Gastroesophageal sphincter (tissue), 4 donors: ENCODE results near the gene EIF5A. TPM values are rescaled to one million over a fixed set of nuclear protein-coding genes. Genes with fewer than 3 reads are reported as not detected.
A peak's percentile ranks its signal among the peaks of the same experiment; 100 is the strongest.

Experiments
- ATAC-seq: fragments of 150-250 bp; one replicate; pipeline ENCODE4 v1.9.1; 2016; ENCODE audit warnings: mild to moderate bottlenecking, moderate library complexity
- H3K27ac ChIP-seq, 4 donors: fragments of 200-600 bp; sonication (generic) in 3 of 4; 1 replicate in 3 of 4; 2 replicates in 1 of 4; pipeline ENCODE4 v1.5.1; 2016 to 2019
- H3K27me3 ChIP-seq: fragments of 200-600 bp; sonication (generic); one replicate; pipeline ENCODE4 v1.5.1; 2019
- H3K36me3 ChIP-seq, 2 donors: fragments of 200-600 bp; sonication (generic); one replicate each; pipeline ENCODE4 v1.5.1; 2019; ENCODE audit warnings: control low read depth in 1 of 2
- H3K4me1 ChIP-seq, 3 donors: fragments of 200-600 bp; sonication (generic); 1 replicate in 2 of 3; 2 replicates in 1 of 3; pipeline ENCODE4 v1.5.1; 2016 to 2019; ENCODE audit warnings: control low read depth in 2 of 3
- H3K4me3 ChIP-seq, 2 donors: fragments of 200-600 bp; sonication (generic); one replicate each; pipeline ENCODE4 v1.5.1; 2019; ENCODE audit warnings: mild to moderate bottlenecking in 1 of 2, moderate library complexity in 1 of 2
- H3K9me3 ChIP-seq, 3 donors: fragments of 200-600 bp; sonication (generic); one replicate each; pipeline ENCODE4 v1.5.1; 2017 to 2019; ENCODE audit warnings: control low read depth in 2 of 3
- EP300 ChIP-seq: sonication (generic); formaldehyde crosslinking; IDR thresholded peaks from one replicate; pipeline ENCODE4 v1.6.1; 2017; ENCODE audit warnings: antibody characterized with exemption, mild to moderate bottlenecking
- POLR2A ChIP-seq, 2 donors: fragments of 450-650 bp; IDR thresholded peaks; one replicate each; pipeline ENCODE4 v1.6.1; 2017; ENCODE audit warnings: antibody characterized with exemption in 2 of 2, mild to moderate bottlenecking in 2 of 2, moderate library complexity in 1 of 2
- POLR2AphosphoS5 ChIP-seq: sonication (generic); formaldehyde crosslinking; IDR thresholded peaks from one replicate; pipeline ENCODE4 v1.6.1; 2017; ENCODE audit warnings: antibody characterized with exemption
- WGBS, 2 donors: methylation state at CpG; one replicate each; pipeline ENCODE4 v1.1.5; 2018; ENCODE audit warnings: low coverage in 1 of 2; 5-methylcytosine and 5-hydroxymethylcytosine counted together
- total RNA-seq, 4 donors: library from RNA; depleted of rRNA; stranded (reverse); fragments of >200 nt; gene quantifications; one replicate each; pipeline ENCODE4 v1.1.0, GENCODE V29; 2016
- TF ChIP-seq, protein P1 (sequence below), 4 experiments: fragments of 200-600 bp in 2 of 4; fragments of 450-650 bp in 2 of 4; sonication (generic) in 1 of 4; IDR thresholded peaks; one replicate each; pipeline ENCODE4 v1.5.1; 2017 to 2019; ENCODE audit warnings: antibody characterized with exemption in 4 of 4, mild to moderate bottlenecking in 2 of 4, moderate library complexity in 2 of 4

Gene EIF5A
- total RNA-seq, 4 donors from 2014 or later: 145 to 233 (median 183) TPM

GRCh38 chr17:7348478-7349242 is 41.2 kb downstream of the EIF5A start:
- H3K27me3 ChIP-seq: peaks cover 6% of the 10 kb centered on the region
- H3K9me3 ChIP-seq: no peaks in the 10 kb centered on the region
- H3K27ac ChIP-seq: peak overlapping the region in 3 of 4 donors; percentile 36 to 100 (median 99)
- whole genome bisulfite sequencing, 2 donors: 57 to 87% methylated on average over 3 to 14 of the region's 19 CpGs
- peaks cover 0 to 52% (median 24%) of the 10 kb centered on the region in 3 donors for H3K4me1 ChIP-seq
- no peak for ATAC-seq
- TF ChIP-seq EP300 (no peak), POLR2AphosphoS5 (no peak), POLR2A (IDR thresholded peaks at IDR 0.05) (no peak)
- TF ChIP-seq, protein P1, sequence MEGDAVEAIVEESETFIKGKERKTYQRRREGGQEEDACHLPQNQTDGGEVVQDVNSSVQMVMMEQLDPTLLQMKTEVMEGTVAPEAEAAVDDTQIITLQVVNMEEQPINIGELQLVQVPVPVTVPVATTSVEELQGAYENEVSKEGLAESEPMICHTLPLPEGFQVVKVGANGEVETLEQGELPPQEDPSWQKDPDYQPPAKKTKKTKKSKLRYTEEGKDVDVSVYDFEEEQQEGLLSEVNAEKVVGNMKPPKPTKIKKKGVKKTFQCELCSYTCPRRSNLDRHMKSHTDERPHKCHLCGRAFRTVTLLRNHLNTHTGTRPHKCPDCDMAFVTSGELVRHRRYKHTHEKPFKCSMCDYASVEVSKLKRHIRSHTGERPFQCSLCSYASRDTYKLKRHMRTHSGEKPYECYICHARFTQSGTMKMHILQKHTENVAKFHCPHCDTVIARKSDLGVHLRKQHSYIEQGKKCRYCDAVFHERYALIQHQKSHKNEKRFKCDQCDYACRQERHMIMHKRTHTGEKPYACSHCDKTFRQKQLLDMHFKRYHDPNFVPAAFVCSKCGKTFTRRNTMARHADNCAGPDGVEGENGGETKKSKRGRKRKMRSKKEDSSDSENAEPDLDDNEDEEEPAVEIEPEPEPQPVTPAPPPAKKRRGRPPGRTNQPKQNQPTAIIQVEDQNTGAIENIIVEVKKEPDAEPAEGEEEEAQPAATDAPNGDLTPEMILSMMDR (IDR thresholded peaks at IDR 0.05): no peak
- H3K4me3 ChIP-seq: no peak overlapping the region
- H3K36me3 ChIP-seq: no peaks in the 10 kb centered on the region

DNA sequence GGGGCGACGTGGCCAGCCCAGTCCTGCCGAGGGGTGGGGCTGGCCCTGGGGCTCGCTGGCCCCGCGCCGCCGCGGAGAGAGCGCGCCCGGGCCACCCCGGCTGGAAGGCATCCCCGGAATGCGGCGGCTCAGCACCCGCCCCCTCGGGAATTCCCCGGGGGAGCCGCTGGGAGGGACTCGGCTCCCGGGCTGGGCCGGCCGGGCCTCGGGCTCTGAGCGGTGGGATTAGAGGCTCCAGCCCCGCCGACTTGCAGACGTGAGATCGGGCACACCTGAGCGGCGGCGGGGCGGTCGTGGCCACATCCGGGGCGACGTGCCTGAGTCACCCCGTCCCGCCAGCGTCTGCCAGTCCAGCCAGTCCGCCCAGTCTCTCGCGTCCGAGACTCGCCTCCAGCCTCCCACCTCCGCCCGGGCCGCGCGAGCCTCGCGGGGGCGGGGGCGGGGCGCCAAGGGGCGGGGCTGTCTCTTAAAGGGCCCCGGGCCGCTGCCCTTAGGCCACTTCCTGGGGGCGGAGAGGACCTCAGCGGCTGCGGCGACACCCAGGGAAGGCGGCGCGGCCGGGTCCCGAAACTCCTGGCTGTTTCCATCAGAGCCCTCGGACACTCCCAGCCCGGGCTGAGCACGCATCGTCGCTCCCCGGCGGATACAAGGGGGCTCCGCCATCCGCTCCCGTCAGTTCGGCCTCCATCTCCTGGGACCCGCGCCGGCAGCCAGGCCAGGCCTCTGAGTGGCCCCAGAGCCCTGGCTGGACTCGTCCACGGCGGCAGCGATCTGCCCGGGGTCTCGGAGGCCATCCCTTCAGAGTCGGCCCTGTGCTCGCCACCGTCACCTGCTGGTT is 44.5 kb downstream of the EIF5A start, which contains the start of gene KCTD11:
Gene KCTD11 (plus strand): TSS at position 498 of the 838 bp plus-strand sequence.
- ATAC-seq: peak; percentile 82

GRCh38 chr17:7352503-7352889 is 45.1 kb downstream of the EIF5A start:
- Histone ChIP-seq H3K36me3 (no peaks in the 10 kb centered on the region), H3K9me3 (no peaks in the 10 kb centered on the region), H3K4me3 (peak overlapping the region; percentile 65 to 91), H3K27ac (peak overlapping the region; percentile 93 to 100 (median 99)), H3K27me3 (no peaks in the 10 kb centered on the region), H3K4me1 (peaks cover 0 to 81% (median 30%) of the 10 kb centered on the region in 3 donors)
- no peak for ATAC-seq
- 14 to 20% methylated on average over 4 to 7 of the region's 10 CpGs for WGBS, 2 donors
- TF ChIP-seq, protein P1 (IDR thresholded peaks at IDR 0.05): peak in 1 of 4 experiments; percentile 75
- no peak for TF ChIP-seq POLR2A (IDR thresholded peaks at IDR 0.05)

More for the DNA sequence above, 44.5 kb downstream of the EIF5A start, which contains the start of gene KCTD11:
- TF ChIP-seq, protein P1 (IDR thresholded peaks at IDR 0.05): peak in 3 of 4 experiments; percentile 29 to 76 (median 71)
- peak; percentile 66 for TF ChIP-seq POLR2AphosphoS5
- TF ChIP-seq EP300: no peak
- peak; percentile 16 to 60 for TF ChIP-seq POLR2A (IDR thresholded peaks at IDR 0.05)
- Histone ChIP-seq H3K27me3 (no peaks in the 10 kb centered on the region), H3K4me3 (peak within 1 kb of the TSS; percentile 65 to 91), H3K9me3 (no peaks in the 10 kb centered on the region), H3K36me3 (no peaks in the 10 kb centered on the region), H3K4me1 (peaks cover 0 to 81% (median 30%) of the 10 kb centered on the region in 3 donors), H3K27ac (peak within 1 kb of the TSS; percentile 93 to 100 (median 99))
- no CpG with 5 or more reads among the region's 91 CpGs for WGBS, 2 donors

- no peaks in the 10 kb centered on the region for H3K36me3 ChIP-seq
- H3K9me3 ChIP-seq: no peaks in the 10 kb centered on the region
- TF ChIP-seq, protein P1 (IDR thresholded peaks at IDR 0.05): no peak
- TF ChIP-seq POLR2A (IDR thresholded peaks at IDR 0.05) (no peak), POLR2AphosphoS5 (no peak), EP300 (no peak)
- H3K27ac ChIP-seq: peak overlapping the region in 3 of 4 donors; percentile 99 to 100 (median 99)
- no CpG with 5 or more reads among the region's 37 CpGs for WGBS, 2 donors
- H3K4me3 ChIP-seq: peak overlapping the region; percentile 65 to 91
- H3K27me3 ChIP-seq: no peaks in the 10 kb centered on the region
- peaks cover 0 to 78% (median 30%) of the 10 kb centered on the region in 3 donors for H3K4me1 ChIP-seq
- ATAC-seq: no peak
Measured at GRCh38 chr17:7352910-7353635, 45.6 kb downstream of the EIF5A start.
